HAP-1 (cell line): Measurements from ENCODE around the gene DTHD1.

Experiments
- DNase-seq, 2 experiments: peaks; one replicate each; pipeline ENCODE4 v3.0.0-alpha.2; 2016 to 2020; ENCODE audit warnings: low spot score in 2 of 2
- H3K27me3 ChIP-seq: fragments of 250-450 bp; sonication (Bioruptor Pico); 2 replicates; pipeline ENCODE4 v1.5.1; 2020; ENCODE audit warnings: low read depth, mild to moderate bottlenecking, moderate library complexity
- H3K36me3 ChIP-seq: fragments of 250-450 bp; sonication (Bioruptor Pico); replicated peaks from 2 replicates; pipeline ENCODE4 v1.5.1; 2020; ENCODE audit warnings: mild to moderate bottlenecking
- H3K4me1 ChIP-seq: fragments of 250-450 bp; sonication (Bioruptor Pico); 2 replicates; pipeline ENCODE4 v1.5.1; 2020; ENCODE audit warnings: mild to moderate bottlenecking
- H3K4me3 ChIP-seq: fragments of 250-450 bp; sonication (Bioruptor Pico); 2 replicates; pipeline ENCODE4 v1.5.1; 2020; ENCODE audit warnings: mild to moderate bottlenecking, moderate library complexity
- H3K9me3 ChIP-seq: fragments of 250-450 bp; sonication (Bioruptor Pico); 2 replicates; pipeline ENCODE4 v1.5.1; 2020; ENCODE audit warnings: mild to moderate bottlenecking, moderate library complexity
- in situ Hi-C: fragments of 300-500 bp; cut with MboI; formaldehyde crosslinking; loops from 3 replicates; pipeline ENCODE4 v1.14.3; 2020; ENCODE audit warnings: low sequenced_read_pairs, inconsistent platforms, mixed read lengths

The DTHD1 gene

GRCh38 chr4:36254371-36254770 is 27.0 kb upstream of the DTHD1 start:
- Histone ChIP-seq H3K9me3 (no peaks in the 10 kb centered on the region), H3K36me3 (no peaks in the 10 kb centered on the region), H3K4me1 (no peaks in the 10 kb centered on the region), H3K27me3 (no peaks in the 10 kb centered on the region), H3K4me3 (no peak overlapping the region)
- DNase-seq = no peak
- in situ Hi-C loops = no loop called here

GRCh38 chr4:36255577-36255976 is 25.8 kb upstream of the DTHD1 start:
- H3K4me1 ChIP-seq = no peaks in the 10 kb centered on the region
- no peaks in the 10 kb centered on the region for H3K9me3 ChIP-seq
- in situ Hi-C loops = no loop called here

DNA sequence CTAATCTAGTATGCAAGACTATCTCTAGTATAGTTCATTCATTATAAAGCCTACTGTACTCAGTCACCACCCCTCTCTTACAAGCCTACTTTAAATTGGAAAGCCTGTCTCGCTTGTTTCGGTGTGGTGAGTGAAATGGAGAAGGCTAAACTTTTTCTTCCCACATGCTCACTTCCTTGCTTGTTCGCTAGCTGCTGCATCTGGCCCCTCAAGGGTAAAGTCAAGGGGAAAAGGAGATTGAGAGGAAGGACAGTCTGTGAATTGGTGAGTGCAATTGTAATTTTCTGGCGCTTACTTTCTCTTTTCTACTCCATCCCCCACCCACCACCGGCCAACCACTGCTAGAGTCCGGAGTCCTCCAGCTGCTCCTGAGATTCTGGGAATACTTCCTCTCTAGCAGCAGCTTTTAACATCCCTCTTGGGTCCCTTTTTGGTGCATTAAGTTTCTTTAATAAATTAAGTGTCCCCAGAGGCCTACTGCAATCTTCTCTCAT is 25.0 kb upstream of the DTHD1 start:
- Histone ChIP-seq H3K36me3 (no peaks in the 10 kb centered on the region), H3K4me1 (no peaks in the 10 kb centered on the region), H3K27me3 (no peaks in the 10 kb centered on the region), H3K9me3 (no peaks in the 10 kb centered on the region), H3K4me3 (no peak overlapping the region)
- DNase-seq = no peak
- in situ Hi-C loops = no loop called here

More at GRCh38 chr4:36255577-36255976, 25.8 kb upstream of the DTHD1 start:
- H3K4me3 ChIP-seq = no peak overlapping the region
- DNase-seq = no peak
- H3K27me3 ChIP-seq = no peaks in the 10 kb centered on the region
- no peaks in the 10 kb centered on the region for H3K36me3 ChIP-seq

- H3K27me3 ChIP-seq = no peaks in the 10 kb centered on the region
- no peaks in the 10 kb centered on the region for H3K4me1 ChIP-seq
- H3K36me3 ChIP-seq = no peaks in the 10 kb centered on the region
- in situ Hi-C loops = no loop called here
- DNase-seq = no peak
- H3K9me3 ChIP-seq = no peaks in the 10 kb centered on the region
- no peak overlapping the region for H3K4me3 ChIP-seq
These were observed 20.7 kb upstream of the DTHD1 start for GRCh38 chr4:36260731-36261130.

DNA sequence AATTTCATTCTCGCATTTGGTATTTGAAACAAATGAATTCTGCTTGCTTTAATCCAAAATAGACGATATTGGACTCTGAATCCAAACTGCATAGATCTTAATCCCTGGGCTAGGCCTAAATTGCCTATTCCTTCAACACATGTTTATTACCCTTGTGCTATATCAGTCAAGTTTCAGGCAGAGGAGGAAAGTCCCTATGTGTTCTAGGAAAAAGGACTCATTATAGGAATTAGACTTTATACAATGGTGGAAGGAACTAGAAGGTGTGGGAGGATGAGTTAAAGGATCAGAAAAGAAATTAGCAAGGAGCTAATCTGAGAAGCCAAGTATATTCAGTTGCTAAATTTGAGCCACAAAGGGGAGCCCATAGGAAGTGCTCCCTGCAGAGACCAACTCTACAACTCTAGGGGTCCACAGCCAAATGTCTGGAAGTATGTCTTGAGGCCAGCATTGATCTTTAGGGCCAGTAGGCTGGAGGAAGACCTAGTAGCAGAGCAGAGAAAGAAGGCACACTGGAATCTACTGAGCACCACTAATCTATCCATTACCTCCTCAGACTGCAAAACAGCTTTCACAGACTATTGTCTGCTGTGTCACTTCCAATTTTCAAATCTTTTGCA is 17.1 kb upstream of the DTHD1 start:
- no peaks in the 10 kb centered on the region for H3K9me3 ChIP-seq
- no peaks in the 10 kb centered on the region for H3K36me3 ChIP-seq
- in situ Hi-C loops = no loop called here
- DNase-seq = no peak
- no peak overlapping the region for H3K4me3 ChIP-seq
- no peaks in the 10 kb centered on the region for H3K27me3 ChIP-seq
- H3K4me1 ChIP-seq = no peaks in the 10 kb centered on the region

DNA sequence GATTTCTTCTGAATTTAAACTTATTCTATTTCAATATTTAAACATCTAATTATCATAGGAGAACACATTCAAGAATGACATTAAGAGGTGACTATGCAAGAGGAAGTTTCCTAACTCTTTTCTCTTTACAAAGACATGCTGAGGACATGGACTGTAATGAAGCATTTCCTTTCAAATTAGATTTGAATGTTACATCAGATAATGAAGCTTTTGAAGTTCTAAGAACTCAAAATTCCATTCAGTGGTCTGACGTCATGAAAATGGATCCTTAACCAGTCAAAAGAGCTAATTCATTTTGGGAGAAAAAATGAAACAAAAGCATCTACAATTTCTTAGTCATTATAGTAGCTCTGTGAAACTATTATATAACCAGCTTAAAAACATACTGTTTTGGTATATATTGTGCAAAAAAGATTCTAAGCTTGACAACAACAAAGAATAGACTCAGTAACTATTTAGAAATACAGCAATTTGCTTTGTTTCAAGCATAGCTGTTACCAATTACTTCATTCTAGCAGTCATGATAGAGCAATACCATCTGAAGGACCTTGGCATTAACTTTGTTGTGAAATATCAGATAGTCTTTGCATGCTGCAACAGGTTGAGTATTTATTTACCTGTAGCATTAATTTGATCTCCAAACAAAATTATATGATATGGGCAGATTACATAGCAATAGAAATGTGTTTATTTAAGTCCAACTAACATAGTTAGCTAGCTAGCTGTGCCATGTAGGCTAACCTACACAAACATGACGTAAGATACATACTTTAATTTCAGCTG is 13.7 kb upstream of the DTHD1 start:
- no peaks in the 10 kb centered on the region for H3K36me3 ChIP-seq
- no peaks in the 10 kb centered on the region for H3K9me3 ChIP-seq
- no peak for DNase-seq
- no peaks in the 10 kb centered on the region for H3K27me3 ChIP-seq
- H3K4me1 ChIP-seq = no peaks in the 10 kb centered on the region
- no peak overlapping the region for H3K4me3 ChIP-seq
- in situ Hi-C loops = no loop called here

DNA sequence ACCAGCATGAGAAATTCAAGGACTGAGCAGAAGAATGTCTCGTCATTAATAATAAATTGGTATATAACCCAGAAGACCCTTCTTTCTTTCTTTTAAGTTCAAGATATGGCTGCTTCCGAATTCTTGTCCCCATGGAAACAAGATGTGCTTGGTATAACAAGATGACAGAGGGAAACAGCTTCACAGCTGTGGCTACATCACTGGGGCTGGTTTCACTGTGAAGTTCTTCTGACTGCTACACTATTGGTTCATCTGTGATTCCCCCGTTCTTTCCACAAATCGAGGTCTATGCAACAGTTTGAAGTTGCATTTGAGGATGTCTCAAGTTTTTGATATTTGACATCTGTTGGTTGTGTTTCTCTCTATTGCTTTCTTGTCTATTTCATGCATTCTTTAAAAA is 12.3 kb upstream of the DTHD1 start:
- in situ Hi-C loops = no loop called here

DNA sequence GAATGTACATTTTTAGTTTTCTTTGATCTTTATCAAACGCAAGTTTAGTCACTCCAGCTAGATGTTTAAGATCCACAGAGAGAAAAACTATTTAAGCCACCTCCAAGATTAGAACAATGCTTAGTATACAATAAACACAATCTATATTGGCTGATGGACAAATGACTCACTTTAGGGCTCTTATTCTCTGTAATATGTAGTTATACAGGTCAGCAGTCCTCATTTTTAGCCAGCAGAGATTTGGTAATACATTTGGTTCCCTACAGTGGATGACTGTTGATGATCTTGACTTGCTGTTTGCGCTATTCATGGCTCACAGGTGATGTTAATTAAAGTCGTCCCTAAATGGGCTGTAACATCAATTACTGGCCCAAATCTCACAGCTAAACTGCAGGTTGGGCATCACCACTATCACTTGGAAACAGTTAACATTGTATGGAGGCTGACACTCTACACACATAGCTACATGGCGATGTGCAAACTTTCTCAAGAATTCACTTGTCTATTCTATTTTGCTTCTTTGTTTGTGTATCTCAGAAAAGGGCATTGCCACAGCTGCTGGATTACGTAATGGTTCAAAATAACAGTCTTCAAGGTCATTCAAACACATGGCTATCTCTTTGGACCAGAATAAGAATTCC is 11.8 kb upstream of the DTHD1 start:
- no peaks in the 10 kb centered on the region for H3K4me1 ChIP-seq
- DNase-seq = no peak
- no peaks in the 10 kb centered on the region for H3K36me3 ChIP-seq
- no peaks in the 10 kb centered on the region for H3K9me3 ChIP-seq
- no peak overlapping the region for H3K4me3 ChIP-seq
- H3K27me3 ChIP-seq = no peaks in the 10 kb centered on the region
- in situ Hi-C loops = no loop called here

More for the DNA sequence above, 12.3 kb upstream of the DTHD1 start:
- no peaks in the 10 kb centered on the region for H3K9me3 ChIP-seq
- no peaks in the 10 kb centered on the region for H3K4me1 ChIP-seq
- H3K36me3 ChIP-seq = no peaks in the 10 kb centered on the region
- DNase-seq = no peak
- no peak overlapping the region for H3K4me3 ChIP-seq
- H3K27me3 ChIP-seq = no peaks in the 10 kb centered on the region

- Histone ChIP-seq H3K9me3 (no peaks in the 10 kb centered on the region), H3K4me1 (no peaks in the 10 kb centered on the region), H3K27me3 (no peaks in the 10 kb centered on the region), H3K4me3 (no peak overlapping the region), H3K36me3 (no peaks in the 10 kb centered on the region)
- in situ Hi-C loops = no loop called here
- DNase-seq = no peak
These were observed 8.1 kb upstream of the DTHD1 start for GRCh38 chr4:36273276-36273675.

DNA sequence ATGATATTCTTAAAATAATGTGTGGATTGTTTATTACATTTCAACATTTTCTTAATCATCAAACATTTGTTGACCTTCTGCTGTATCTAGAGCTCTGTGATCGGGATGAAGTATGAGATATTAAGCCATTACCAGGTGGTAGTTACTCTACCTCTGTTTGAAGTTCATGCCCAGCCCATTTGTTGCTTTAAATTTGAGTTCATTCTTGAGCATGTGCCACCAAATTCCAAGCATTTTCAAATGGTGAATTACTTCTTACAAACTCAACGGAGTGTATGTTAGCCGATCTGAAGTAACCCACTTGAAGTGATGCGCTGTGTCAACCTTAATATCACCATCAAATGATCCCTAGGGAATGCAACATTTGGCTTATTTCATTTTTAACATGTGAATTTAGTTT is 7.3 kb upstream of the DTHD1 start:
- in situ Hi-C loops = no loop called here
- DNase-seq = no peak
- no peak overlapping the region for H3K4me3 ChIP-seq
- H3K4me1 ChIP-seq = no peaks in the 10 kb centered on the region
- no peaks in the 10 kb centered on the region for H3K9me3 ChIP-seq
- H3K36me3 ChIP-seq = no peaks in the 10 kb centered on the region
- H3K27me3 ChIP-seq = no peaks in the 10 kb centered on the region

DNA sequence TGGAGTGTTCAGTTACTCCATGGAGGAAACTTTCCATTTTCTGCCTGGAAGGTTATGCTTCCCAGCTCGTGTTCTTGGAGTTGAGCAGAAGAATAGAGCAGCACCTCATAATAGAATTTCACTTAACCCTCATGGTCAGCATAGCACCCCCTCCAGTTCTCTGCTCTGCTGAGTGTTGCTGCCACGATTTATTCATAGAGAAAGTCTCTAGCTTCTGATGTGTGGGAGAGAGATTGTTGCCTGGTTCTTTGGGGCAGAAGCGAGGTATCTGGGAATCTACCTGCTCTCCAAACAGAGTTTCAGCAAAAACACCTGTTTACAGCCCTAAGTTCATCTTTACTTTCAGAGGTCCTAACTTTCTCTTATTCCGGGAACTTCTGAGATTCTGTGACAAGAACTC is 3.9 kb upstream of the DTHD1 start:
- Histone ChIP-seq H3K9me3 (no peaks in the 10 kb centered on the region), H3K4me3 (no peak overlapping the region), H3K36me3 (no peaks in the 10 kb centered on the region), H3K27me3 (no peaks in the 10 kb centered on the region), H3K4me1 (no peaks in the 10 kb centered on the region)
- DNase-seq = no peak
- in situ Hi-C loops = no loop called here

DNA sequence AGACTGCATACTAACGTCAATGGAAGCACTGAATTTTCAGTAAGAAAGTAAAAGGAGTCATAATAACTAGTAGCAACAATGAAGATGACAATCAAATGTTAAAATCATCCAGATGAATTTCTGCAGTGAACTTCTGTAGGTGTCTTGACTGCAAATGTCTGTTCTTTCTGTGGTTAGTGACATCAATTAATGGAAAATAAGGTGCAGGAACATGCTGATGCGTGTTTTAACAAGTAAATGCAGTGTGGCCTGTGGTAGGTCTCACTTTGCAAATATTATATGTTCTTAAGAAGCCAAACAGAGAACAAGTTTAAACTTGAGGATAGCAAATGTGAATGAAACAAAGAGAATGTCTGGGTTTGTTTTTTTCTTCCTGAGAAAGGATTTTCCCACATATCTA is 2.6 kb upstream of the DTHD1 start:
- DNase-seq = no peak
- in situ Hi-C loops = no loop called here
- H3K4me1 ChIP-seq = no peaks in the 10 kb centered on the region
- no peaks in the 10 kb centered on the region for H3K36me3 ChIP-seq
- H3K9me3 ChIP-seq = no peaks in the 10 kb centered on the region
- no peaks in the 10 kb centered on the region for H3K27me3 ChIP-seq
- no peak overlapping the region for H3K4me3 ChIP-seq

DNA sequence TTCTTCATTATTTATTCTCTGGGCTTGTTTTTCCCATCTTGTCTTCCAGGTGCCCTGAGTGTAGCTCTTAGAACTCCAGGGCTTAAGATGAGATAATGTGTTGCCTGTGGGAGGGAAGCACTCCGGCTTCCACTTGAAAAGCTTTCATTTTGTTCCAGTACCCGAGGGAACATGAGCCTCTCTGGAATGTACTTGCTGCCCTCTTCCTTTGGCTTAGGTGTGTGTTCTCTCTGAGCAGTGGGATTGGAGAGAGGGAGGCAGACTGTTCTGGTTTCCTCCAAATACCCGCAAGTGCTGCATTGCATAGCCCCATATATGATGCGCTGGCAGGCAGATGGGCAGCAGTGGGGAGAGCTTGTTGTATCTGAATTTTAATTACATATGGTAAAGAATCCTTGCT is 861 bp upstream of the DTHD1 start:
- no peaks in the 10 kb centered on the region for H3K9me3 ChIP-seq
- no peaks in the 10 kb centered on the region for H3K36me3 ChIP-seq
- no peak overlapping the region for H3K4me3 ChIP-seq
- no peaks in the 10 kb centered on the region for H3K4me1 ChIP-seq
- in situ Hi-C loops = no loop called here
- no peaks in the 10 kb centered on the region for H3K27me3 ChIP-seq
- no peak for DNase-seq

- Histone ChIP-seq H3K9me3 (no peaks in the 10 kb centered on the region), H3K4me3 (no peak overlapping the region), H3K4me1 (no peaks in the 10 kb centered on the region), H3K27me3 (no peaks in the 10 kb centered on the region), H3K36me3 (no peaks in the 10 kb centered on the region)
- no peak for DNase-seq
- in situ Hi-C loops = no loop called here
These were observed 1.2 kb downstream of the DTHD1 start for GRCh38 chr4:36282503-36283030.
